IMR-90 (cell line): ENCODE data around the gene BRD4. TPM values are rescaled to one million over a fixed set of nuclear protein-coding genes. Genes with fewer than 3 reads are reported as not detected.

ENCODE experiments used
- ATAC-seq: fragments of 200-7000 bp; cut with Tn5 transposase; 2 replicates; pipeline ENCODE4 v1.9.1; 2020; ENCODE audit warnings: low read depth, mild to moderate bottlenecking, moderate library complexity
- BruUV-seq: library from RNA; stranded (reverse); fragments of 400-500 nt; replicated peaks from 2 replicates; lab custom pipeline; 2021; lab: Mats Ljungman, UMichigan
- CTCF ChIA-PET: fragments of 300-600 bp; formaldehyde crosslinking; extraction: SDS; loops from one replicate; lab custom pipeline; 2021; ENCODE audit warnings: antibody characterized with exemption; lab: Yijun Ruan, JAX
- POLR2A ChIA-PET: fragments of 300-600 bp; sonication (Branson Sonifier 250); formaldehyde crosslinking; loops from one replicate; lab custom pipeline; 2022; ENCODE audit warnings: antibody characterized with exemption; ENCODE audit not compliant: unreplicated experiment; lab: Charles Lee
- DNase-seq: peaks from one replicate; pipeline ENCODE4 v3.0.0; 2013
- H2AFZ ChIP-seq: replicated peaks from 2 replicates; pipeline ENCODE3; 2013; ENCODE audit warnings: low read length, mild to moderate bottlenecking; ENCODE audit not compliant: poor library complexity
- H2AK5ac ChIP-seq: 2 replicates; pipeline ENCODE4 v1.6.1; 2013; ENCODE audit warnings: low read depth, low read length, inconsistent platforms
- H2AK9ac ChIP-seq: replicated peaks from 2 replicates; pipeline ENCODE3; 2013; ENCODE audit warnings: mild to moderate bottlenecking, low read depth, low read length, moderate library complexity; ENCODE audit not compliant: poor library complexity
- H2BK120ac ChIP-seq: 2 replicates; pipeline ENCODE4 v1.6.1; 2013; ENCODE audit warnings: low read depth, low read length, inconsistent platforms
- H2BK15ac ChIP-seq: 3 replicates; pipeline ENCODE4 v1.6.1; 2013; ENCODE audit warnings: low read depth, low read length, inconsistent platforms
- H2BK20ac ChIP-seq: 2 replicates; pipeline ENCODE4 v1.6.1; 2013; ENCODE audit warnings: low read depth, mild to moderate bottlenecking, inconsistent platforms, low read length, moderate library complexity
- H2BK5ac ChIP-seq: 2 replicates; pipeline ENCODE4 v1.6.1; 2013; ENCODE audit warnings: mild to moderate bottlenecking, low read depth, low read length, inconsistent platforms; ENCODE audit not compliant: poor library complexity, severe bottlenecking
- H3K14ac ChIP-seq: replicated peaks from 2 replicates; pipeline ENCODE4 v1.6.1; 2013; ENCODE audit warnings: low read depth, low read length, inconsistent platforms
- H3K18ac ChIP-seq: 2 replicates; pipeline ENCODE4 v1.6.1; 2013; ENCODE audit warnings: low read depth, low read length, control low read depth
- H3K23ac ChIP-seq: 2 replicates; pipeline ENCODE4 v1.6.1; 2013; ENCODE audit warnings: low read depth, low read length, inconsistent platforms
- H3K27ac ChIP-seq: 2 replicates; pipeline ENCODE4 v1.5.1; 2013; ENCODE audit warnings: mild to moderate bottlenecking, control low read depth, low read length; ENCODE audit not compliant: insufficient read depth
- H3K27me3 ChIP-seq: 2 replicates; pipeline ENCODE4 v1.6.1; 2013; ENCODE audit warnings: low read length; ENCODE audit not compliant: control insufficient read depth, insufficient read depth
- H3K36me3 ChIP-seq: 2 replicates; pipeline ENCODE4 v1.6.1; 2013; ENCODE audit warnings: low read length, mixed read lengths; ENCODE audit not compliant: control insufficient read depth, insufficient read depth
- H3K4ac ChIP-seq: 2 replicates; pipeline ENCODE4 v1.6.1; 2013; ENCODE audit warnings: low read depth, low read length, inconsistent platforms
- H3K4me1 ChIP-seq: 2 replicates; pipeline ENCODE4 v1.6.1; 2013; ENCODE audit warnings: low read length, mixed read lengths; ENCODE audit not compliant: control insufficient read depth, insufficient read depth
- H3K4me2 ChIP-seq: 2 replicates; pipeline ENCODE4 v1.6.1; 2013; ENCODE audit warnings: low read depth, mild to moderate bottlenecking, control low read depth, low read length, moderate library complexity
- H3K4me3 ChIP-seq: 2 replicates; pipeline ENCODE4 v1.5.1; 2013; ENCODE audit warnings: low read depth, mild to moderate bottlenecking, control low read depth, low read length, moderate library complexity; ENCODE audit not compliant: insufficient read depth
- H3K56ac ChIP-seq: 2 replicates; pipeline ENCODE4 v1.6.1; 2013; ENCODE audit warnings: low read length, inconsistent platforms; ENCODE audit not compliant: insufficient read depth; ENCODE audit errors: extremely low read depth
- H3K79me1 ChIP-seq, 2 experiments: 2 replicates each; pipeline ENCODE4 v1.6.1; 2013; ENCODE audit warnings: low read length in 2 of 2, inconsistent platforms in 1 of 2, low read depth in 1 of 2
- H3K9ac ChIP-seq: 2 replicates; pipeline ENCODE4 v1.6.1; 2013; ENCODE audit warnings: low read depth, low read length, control low read depth
- H3K9me1 ChIP-seq: 2 replicates; pipeline ENCODE4 v1.6.1; 2013; ENCODE audit warnings: low read length, inconsistent platforms; ENCODE audit not compliant: insufficient read depth
- H3K9me3 ChIP-seq: 2 replicates; pipeline ENCODE4 v1.6.1; 2013; ENCODE audit warnings: low read length; ENCODE audit not compliant: control insufficient read depth, insufficient read depth
- H4K20me1 ChIP-seq: 2 replicates; pipeline ENCODE4 v1.6.1; 2013; ENCODE audit warnings: low read length, inconsistent platforms; ENCODE audit not compliant: insufficient read depth
- H4K5ac ChIP-seq: 2 replicates; pipeline ENCODE4 v1.6.1; 2013; ENCODE audit warnings: mild to moderate bottlenecking, low read depth, low read length, control low read depth
- H4K8ac ChIP-seq, 2 experiments: 2 replicates each; pipeline ENCODE4 v1.6.1; 2013; ENCODE audit warnings: low read depth in 2 of 2, low read length in 2 of 2, control low read depth in 1 of 2, inconsistent platforms in 1 of 2
- H4K91ac ChIP-seq: 2 replicates; pipeline ENCODE4 v1.6.1; 2013; ENCODE audit warnings: low read depth, low read length, inconsistent platforms; ENCODE audit not compliant: insufficient read depth
- CHD1 ChIP-seq: IDR thresholded peaks from 2 replicates; pipeline ENCODE4 v1.6.1; 2012; ENCODE audit warnings: low read depth, low read length, improper control_type of control experiment
- MXI1 ChIP-seq: IDR thresholded peaks from 2 replicates; pipeline ENCODE4 v1.6.1; 2012; ENCODE audit warnings: low read depth, mild to moderate bottlenecking, low read length, moderate library complexity, borderline replicate concordance
- NFE2L2 ChIP-seq: fragments of 150-350 bp; IDR thresholded peaks from 2 replicates; pipeline ENCODE4 v1.6.1; 2016; ENCODE audit warnings: low read depth, mild to moderate bottlenecking, low read length
- POLR2A ChIP-seq: IDR thresholded peaks from 2 replicates; pipeline ENCODE4 v1.6.1; 2012; ENCODE audit warnings: mild to moderate bottlenecking, low read depth, low read length
- USF2 ChIP-seq: fragments of 150-350 bp; IDR thresholded peaks from 2 replicates; pipeline ENCODE4 v1.6.1; 2017; ENCODE audit warnings: mild to moderate bottlenecking, antibody characterized with exemption, low read length, low read depth
- WGBS, 2 experiments: methylation state at CpG; one replicate each; pipeline versions ENCODE4 v1.1.5 to v1.1.7; 2013; ENCODE audit warnings: missing lambda C conversion rate in 2 of 2; ENCODE audit not compliant: insufficient read length in 1 of 2; ENCODE audit errors: extremely low coverage in 2 of 2; 5-methylcytosine and 5-hydroxymethylcytosine counted together
- dilution Hi-C: fragments of 300-500 bp; cut with HindIII; formaldehyde crosslinking; loops from one replicate; pipeline ENCODE4 v1.14.3; 2018; ENCODE audit warnings: low sequenced_read_pairs; ENCODE audit not compliant: unreplicated experiment
- in situ Hi-C: fragments of 300-500 bp; cut with MboI; formaldehyde crosslinking; loops from 3 replicates; pipeline ENCODE4 v1.14.3; 2019; ENCODE audit warnings: low sequenced_read_pairs, inconsistent platforms, mixed read lengths
- intact Hi-C: fragments of 100-400 bp; cut with micrococcal nuclease; formaldehyde crosslinking; loops from 2 replicates; pipeline ENCODE4 v1.10.0; 2022
- polyA plus RNA-seq, 3 experiments: library from polyadenylated mRNA; depleted of rRNA; stranded (reverse); fragments of >200 nt; gene quantifications; 2 replicates each; pipeline ENCODE4 v1.2.3, GENCODE V29; 2012; ENCODE audit warnings: low replicate concordance in 1 of 3
- total RNA-seq: library from RNA; depleted of rRNA; stranded (reverse); fragments of >200 nt; gene quantifications from 2 replicates; pipeline ENCODE4 v1.2.3, GENCODE V29; 2012

The BRD4 gene
- total and polyA plus RNA-seq, 2 of the 4 experiments (the other 2 are of a cell fraction): 7.0 to 21.1 TPM

DNA sequence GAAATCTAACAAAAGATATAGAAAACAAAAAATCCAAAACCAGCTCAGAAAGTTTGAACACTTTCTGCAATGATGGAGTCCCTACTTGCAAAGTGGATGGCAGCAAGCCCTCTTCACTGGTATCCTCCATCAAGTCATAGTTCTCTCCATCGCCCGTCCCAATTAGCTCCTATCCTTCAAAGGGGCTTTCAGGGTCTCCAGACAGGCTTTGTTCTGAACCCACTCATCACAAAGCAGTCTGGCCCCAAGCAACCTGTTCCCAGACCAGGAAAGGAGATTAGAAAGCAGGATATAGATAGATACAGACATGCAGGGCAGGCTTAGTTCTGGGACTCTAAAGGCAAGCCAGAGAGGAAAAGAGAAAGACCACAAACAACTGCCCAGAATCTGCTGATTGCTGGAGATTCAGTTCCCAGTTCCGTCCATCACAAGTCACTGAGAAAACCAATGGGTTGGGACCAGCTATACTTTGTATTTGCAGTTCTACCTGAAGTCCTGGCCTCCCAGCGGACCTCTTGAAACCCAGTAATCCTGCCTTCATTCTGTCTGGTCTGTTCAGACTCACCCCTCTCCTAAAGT lies 52.9 kb downstream of the BRD4 start:
- Histone ChIP-seq H3K4ac (no peak overlapping the region), H3K9me1 (peaks cover 70% of the 10 kb centered on the region), H3K4me1 (peaks cover 42% of the 10 kb centered on the region), H3K23ac (no peak overlapping the region), H2BK120ac (no peak overlapping the region), H4K91ac (no peak overlapping the region), H3K18ac (no peak overlapping the region), H2AK9ac (no peak overlapping the region), H3K79me1 (peaks cover 5 to 86% of the 10 kb centered on the region in 2 experiments; a peak in 3 of 4 replicates), H4K8ac (no peak overlapping the region), H3K9me3 (no peaks in the 10 kb centered on the region), H3K36me3 (0 out of 2 replicates have a peak, but pooled peaks cover 2% of the 10 kb centered on the region), H2BK5ac (no peak overlapping the region), H2BK15ac (no peak overlapping the region), H3K56ac (no peak overlapping the region), H3K9ac (no peak overlapping the region), H3K14ac (peak overlapping the region; percentile 12; the same call in 1 of the 2 replicates), H3K4me3 (no peak overlapping the region), H3K27me3 (no peaks in the 10 kb centered on the region), H4K20me1 (peaks cover 100% of the 10 kb centered on the region), H2AFZ (no peak overlapping the region), H2BK20ac (no peak overlapping the region), H2AK5ac (no peak overlapping the region), H4K5ac (no peak overlapping the region), H3K4me2 (peak overlapping the region; percentile 12; the same call in 1 of the 2 replicates), H3K27ac (no peak overlapping the region)
- in situ Hi-C loops: no loop called here
- no CpG with 5 or more reads among the region's 4 CpGs for WGBS, 2 experiments
- intact Hi-C loops: no loop called here
- no peak for TF ChIP-seq POLR2A
- TF ChIP-seq CHD1: no peak
- TF ChIP-seq USF2: no peak
- TF ChIP-seq MXI1: no peak
- no peak for TF ChIP-seq NFE2L2
- no TSS peak for BruUV-seq
- CTCF ChIA-PET: interaction anchor here (1.5 kb wide), 1 partner anchor 12 kb away, joined by 3 read pairs; no protein-coding TSS in a partner anchor
- ATAC-seq (no peak), DNase-seq (no peak)
- POLR2A ChIA-PET: interaction anchor here (0.6 kb wide), 1 partner anchor 13 kb away, joined by 3 read pairs; no protein-coding TSS in a partner anchor
- dilution Hi-C loops: no loop called here
